HCT116 (cell line): ENCODE data around the gene TOX2.

ENCODE experiments used
- CBX3 ChIP-seq: IDR thresholded peaks from 2 replicates; pipeline ENCODE4 v1.6.1; 2012; ENCODE audit warnings: low read depth
- CTCF ChIP-seq, 3 experiments: fragments of 200-600 bp in 1 of 3; sonication (generic) in 1 of 3; IDR thresholded peaks in 2 of 3; conservative IDR thresholded peaks in 1 of 3; 2 replicates each; pipeline ENCODE4 v1.5.1; 2012 to 2017; ENCODE audit warnings: low read depth in 2 of 3, low read length in 2 of 3, antibody characterized with exemption in 1 of 3, borderline replicate concordance in 1 of 3, control low read depth in 1 of 3, mild to moderate bottlenecking in 1 of 3, mixed read lengths in 1 of 3, mixed run types in 1 of 3, moderate library complexity in 1 of 3; ENCODE audit not compliant: insufficient read depth in 1 of 3
- JUND ChIP-seq: IDR thresholded peaks from 2 replicates; pipeline ENCODE4 v1.6.1; 2012
- MAX ChIP-seq: IDR thresholded peaks from 2 replicates; pipeline ENCODE4 v1.6.1; 2012
- POLR2AphosphoS5 ChIP-seq: IDR thresholded peaks from 2 replicates; pipeline ENCODE4 v1.6.1; 2011; ENCODE audit warnings: mild to moderate bottlenecking, low read depth, low read length, moderate library complexity
- RAD21 ChIP-seq: IDR thresholded peaks from 2 replicates; pipeline ENCODE4 v1.6.1; 2012; ENCODE audit warnings: low read depth, mild to moderate bottlenecking
- ZFX ChIP-seq: fragments of 450-650 bp; IDR thresholded peaks from 2 replicates; pipeline ENCODE4 v1.6.1; 2017

- TF ChIP-seq CBX3, result no peak
- no peak for TF ChIP-seq RAD21
- TF ChIP-seq JUND, result no peak
- no peak for TF ChIP-seq CTCF (IDR thresholded peaks at IDR 0.05 in 2 of 3, conservative IDR thresholded peaks at IDR 0.05 in 1 of 3; ENCODE audit: borderline replicate concordance in 1 of 3, insufficient read depth in 1 of 3, low read depth in 2 of 3, low read length in 2 of 3)
- no peak for TF ChIP-seq ZFX
- TF ChIP-seq MAX, result no peak
- TF ChIP-seq POLR2AphosphoS5, result no peak
Observed at GRCh38 chr20:44075950-44076232, 161.2 kb downstream of the TOX2 start.
